ENCODE measurements around the gene ST3GAL3. TPM values are rescaled to one million over a fixed set of nuclear protein-coding genes. Genes with fewer than 3 reads are reported as not detected.

ST3GAL3 gene
- total and polyA plus RNA-seq, 8 donors = 1.6 to 68.3 (median 6.7) TPM

- TF ChIP-seq CTCF (IDR thresholded peaks at IDR 0.05) (no peak), EP300 (IDR thresholded peaks at IDR 0.05) (no peak), POLR2AphosphoS5 (IDR thresholded peaks at IDR 0.05) (no peak), POLR2A (IDR thresholded peaks at IDR 0.05) (no peak)
- intact Hi-C loops (cut with DNase I; ENCODE audit: low total_unique reads) = no loop called here
- Histone ChIP-seq H3K36me3 (peaks cover 98 to 100% (median 100%) of the 10 kb centered on the region in 4 donors), H3K4me3 (no peak overlapping the region), H3K9me3 (no peaks in the 10 kb centered on the region), H3K4me1 (peaks cover 0 to 5% (median 0%) of the 10 kb centered on the region in 4 donors), H3K27ac (no peak overlapping the region), H3K27me3 (no peaks in the 10 kb centered on the region)
- WGBS, 5 donors = 57 to 69% (median 58%) methylated on average over 5 of the region's 5 CpGs
- no peak for DNase-seq
Measured at GRCh38 chr1:43687301-43688108, 19.8 kb upstream of the ST3GAL3 start.

GRCh38 chr1:43688109-43688387, 19.3 kb upstream of the ST3GAL3 start:
- peaks cover 98 to 100% (median 100%) of the 10 kb centered on the region in 4 donors for H3K36me3 ChIP-seq

GRCh38 chr1:43688594-43689000, 18.7 kb upstream of the ST3GAL3 start:
- Histone ChIP-seq H3K4me1 (peaks cover 0 to 5% (median 0%) of the 10 kb centered on the region in 4 donors), H3K9me3 (no peaks in the 10 kb centered on the region), H3K27ac (no peak overlapping the region), H3K4me3 (no peak overlapping the region), H3K36me3 (peaks cover 98 to 100% (median 100%) of the 10 kb centered on the region in 4 donors), H3K27me3 (no peaks in the 10 kb centered on the region)
- intact Hi-C loops (cut with DNase I; ENCODE audit: low total_unique reads) = no loop called here
- 45 to 81% (median 70%) methylated on average over 2 of the region's 2 CpGs for WGBS, 5 donors
- no peak for TF ChIP-seq EP300 (IDR thresholded peaks at IDR 0.05)
- no peak for DNase-seq

More at GRCh38 chr1:43688109-43688387, 19.3 kb upstream of the ST3GAL3 start:
- intact Hi-C loops (cut with DNase I; ENCODE audit: low total_unique reads) = no loop called here
- no peak for DNase-seq
- TF ChIP-seq CTCF (IDR thresholded peaks at IDR 0.05) (no peak), EP300 (IDR thresholded peaks at IDR 0.05) (no peak), POLR2A (IDR thresholded peaks at IDR 0.05) (no peak), POLR2AphosphoS5 (IDR thresholded peaks at IDR 0.05) (no peak)
- peaks cover 0 to 5% (median 0%) of the 10 kb centered on the region in 4 donors for H3K4me1 ChIP-seq
- no peaks in the 10 kb centered on the region for H3K9me3 ChIP-seq
- H3K4me3 ChIP-seq = no peak overlapping the region
- no peak overlapping the region for H3K27ac ChIP-seq
- 96 to 100% (median 98%) methylated on average over 2 of the region's 2 CpGs for WGBS, 5 donors
- H3K27me3 ChIP-seq = no peaks in the 10 kb centered on the region

DNA sequence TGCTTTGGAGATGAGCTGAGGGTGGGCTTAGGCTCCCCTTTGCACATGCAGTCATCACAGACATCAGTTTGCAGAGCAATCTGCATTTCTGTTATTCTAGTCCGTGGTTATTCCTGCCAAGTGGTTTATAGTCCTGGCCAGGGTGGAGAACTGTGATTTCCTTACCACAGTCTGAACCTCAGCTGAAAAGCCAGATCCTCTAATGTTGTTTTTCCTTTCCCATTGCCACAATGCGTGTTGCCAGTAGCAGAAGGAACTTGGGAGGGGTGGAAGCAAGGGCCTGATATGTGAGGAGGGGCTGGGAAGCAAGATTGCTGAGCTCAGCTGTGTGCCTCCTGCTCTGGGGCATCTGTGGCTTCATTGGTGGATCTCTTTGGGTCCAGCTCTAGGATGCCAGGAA, 18.0 kb upstream of the ST3GAL3 start:
- H3K27me3 ChIP-seq = no peaks in the 10 kb centered on the region
- H3K36me3 ChIP-seq = peaks cover 98 to 100% (median 100%) of the 10 kb centered on the region in 4 donors
- DNase-seq = no peak
- no peaks in the 10 kb centered on the region for H3K9me3 ChIP-seq
- 86 to 100% (median 95%) methylated on average over 2 of the region's 2 CpGs for WGBS, 5 donors
- intact Hi-C loops (cut with DNase I; ENCODE audit: low total_unique reads) = no loop called here
- peaks cover 0 to 5% (median 0%) of the 10 kb centered on the region in 4 donors for H3K4me1 ChIP-seq
- TF ChIP-seq POLR2A (IDR thresholded peaks at IDR 0.05) = no peak
- no peak for TF ChIP-seq POLR2AphosphoS5 (IDR thresholded peaks at IDR 0.05)
- no peak overlapping the region for H3K27ac ChIP-seq
- H3K4me3 ChIP-seq = no peak overlapping the region

GRCh38 chr1:43691871-43692815, 15.2 kb upstream of the ST3GAL3 start:
- peaks cover 0 to 2% (median 0%) of the 10 kb centered on the region in 4 donors for H3K4me1 ChIP-seq
- intact Hi-C loops (cut with DNase I; ENCODE audit: low total_unique reads) = no loop called here
- H3K4me3 ChIP-seq = no peak overlapping the region
- no peaks in the 10 kb centered on the region for H3K27me3 ChIP-seq
- no peak for DNase-seq
- WGBS, 5 donors = 79 to 91% (median 87%) methylated on average over 10 of the region's 10 CpGs
- H3K27ac ChIP-seq = no peak overlapping the region
- H3K36me3 ChIP-seq = peaks cover 100% of the 10 kb centered on the region in 4 donors
- TF ChIP-seq EP300 (IDR thresholded peaks at IDR 0.05) (no peak), POLR2A (IDR thresholded peaks at IDR 0.05) (no peak), POLR2AphosphoS5 (IDR thresholded peaks at IDR 0.05) (no peak), CTCF (IDR thresholded peaks at IDR 0.05) (no peak)
- no peaks in the 10 kb centered on the region for H3K9me3 ChIP-seq
